ENCODE results near the gene ELFN2.

DNA sequence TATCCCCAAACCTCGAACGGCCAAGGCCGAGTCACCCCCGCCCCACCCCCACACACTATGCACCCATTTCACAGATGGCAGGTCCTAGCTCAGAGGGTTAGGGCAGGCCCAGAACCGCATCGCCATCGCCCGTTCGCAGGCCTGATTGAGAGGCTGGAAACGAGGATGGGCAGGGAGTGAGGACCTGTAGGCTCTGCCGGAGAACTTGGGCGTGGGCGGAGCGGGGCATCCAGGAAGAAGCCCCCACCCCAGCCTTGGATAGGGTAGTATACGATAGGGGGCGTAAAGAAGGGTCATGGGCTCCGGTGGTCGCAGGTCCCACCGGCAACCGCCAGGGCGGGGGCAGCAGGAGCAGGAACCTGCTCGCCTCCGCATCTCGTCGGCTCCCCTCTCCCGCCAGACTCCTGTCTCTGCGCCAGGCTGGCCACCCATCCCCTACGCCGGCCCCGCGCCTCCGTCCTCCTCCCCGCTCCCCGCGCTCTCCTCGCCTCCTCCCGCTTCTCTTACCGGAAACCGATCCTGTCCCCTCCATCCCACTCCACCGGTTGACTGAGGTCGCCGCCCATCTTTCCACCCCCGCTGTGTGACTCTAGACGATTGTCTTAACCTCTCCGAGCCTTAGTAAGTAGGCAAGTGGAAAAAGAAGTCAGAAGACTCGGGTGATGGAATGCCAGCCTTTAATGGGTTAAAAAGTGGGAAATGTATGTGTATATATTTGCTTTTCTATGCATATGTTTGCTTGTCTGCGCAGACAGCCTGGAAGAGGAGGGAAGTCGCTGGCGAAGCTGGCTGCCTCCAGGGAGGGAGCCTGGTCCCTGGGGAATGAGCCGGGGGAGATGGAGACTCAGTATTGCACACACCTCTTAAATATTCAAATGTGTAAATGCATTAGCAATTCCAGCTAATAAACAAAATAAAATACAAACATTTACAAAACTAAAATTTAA, 92.1 kb downstream of the ELFN2 start:
- TF ChIP-seq, protein P1, sequence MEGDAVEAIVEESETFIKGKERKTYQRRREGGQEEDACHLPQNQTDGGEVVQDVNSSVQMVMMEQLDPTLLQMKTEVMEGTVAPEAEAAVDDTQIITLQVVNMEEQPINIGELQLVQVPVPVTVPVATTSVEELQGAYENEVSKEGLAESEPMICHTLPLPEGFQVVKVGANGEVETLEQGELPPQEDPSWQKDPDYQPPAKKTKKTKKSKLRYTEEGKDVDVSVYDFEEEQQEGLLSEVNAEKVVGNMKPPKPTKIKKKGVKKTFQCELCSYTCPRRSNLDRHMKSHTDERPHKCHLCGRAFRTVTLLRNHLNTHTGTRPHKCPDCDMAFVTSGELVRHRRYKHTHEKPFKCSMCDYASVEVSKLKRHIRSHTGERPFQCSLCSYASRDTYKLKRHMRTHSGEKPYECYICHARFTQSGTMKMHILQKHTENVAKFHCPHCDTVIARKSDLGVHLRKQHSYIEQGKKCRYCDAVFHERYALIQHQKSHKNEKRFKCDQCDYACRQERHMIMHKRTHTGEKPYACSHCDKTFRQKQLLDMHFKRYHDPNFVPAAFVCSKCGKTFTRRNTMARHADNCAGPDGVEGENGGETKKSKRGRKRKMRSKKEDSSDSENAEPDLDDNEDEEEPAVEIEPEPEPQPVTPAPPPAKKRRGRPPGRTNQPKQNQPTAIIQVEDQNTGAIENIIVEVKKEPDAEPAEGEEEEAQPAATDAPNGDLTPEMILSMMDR (IDR thresholded peaks at IDR 0.05) = no peak
- TF ChIP-seq ZFX (IDR thresholded peaks at IDR 0.05; ENCODE audit: borderline replicate concordance) = no peak
